ENCODE data around the gene C1orf94.

C1orf94 gene, protein sequence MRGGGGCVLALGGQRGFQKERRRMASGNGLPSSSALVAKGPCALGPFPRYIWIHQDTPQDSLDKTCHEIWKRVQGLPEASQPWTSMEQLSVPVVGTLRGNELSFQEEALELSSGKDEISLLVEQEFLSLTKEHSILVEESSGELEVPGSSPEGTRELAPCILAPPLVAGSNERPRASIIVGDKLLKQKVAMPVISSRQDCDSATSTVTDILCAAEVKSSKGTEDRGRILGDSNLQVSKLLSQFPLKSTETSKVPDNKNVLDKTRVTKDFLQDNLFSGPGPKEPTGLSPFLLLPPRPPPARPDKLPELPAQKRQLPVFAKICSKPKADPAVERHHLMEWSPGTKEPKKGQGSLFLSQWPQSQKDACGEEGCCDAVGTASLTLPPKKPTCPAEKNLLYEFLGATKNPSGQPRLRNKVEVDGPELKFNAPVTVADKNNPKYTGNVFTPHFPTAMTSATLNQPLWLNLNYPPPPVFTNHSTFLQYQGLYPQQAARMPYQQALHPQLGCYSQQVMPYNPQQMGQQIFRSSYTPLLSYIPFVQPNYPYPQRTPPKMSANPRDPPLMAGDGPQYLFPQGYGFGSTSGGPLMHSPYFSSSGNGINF

GRCh38 chr1:34176830-34177603 lies at the start of gene C1orf94:
Gene C1orf94 (plus strand): TSS chr1:34176907. CDS start chr1:34177790, 883 bp downstream.
- Histone ChIP-seq H3K27ac (no peak within 1 kb of the TSS), H3K4me3 (no peak within 1 kb of the TSS)

DNA sequence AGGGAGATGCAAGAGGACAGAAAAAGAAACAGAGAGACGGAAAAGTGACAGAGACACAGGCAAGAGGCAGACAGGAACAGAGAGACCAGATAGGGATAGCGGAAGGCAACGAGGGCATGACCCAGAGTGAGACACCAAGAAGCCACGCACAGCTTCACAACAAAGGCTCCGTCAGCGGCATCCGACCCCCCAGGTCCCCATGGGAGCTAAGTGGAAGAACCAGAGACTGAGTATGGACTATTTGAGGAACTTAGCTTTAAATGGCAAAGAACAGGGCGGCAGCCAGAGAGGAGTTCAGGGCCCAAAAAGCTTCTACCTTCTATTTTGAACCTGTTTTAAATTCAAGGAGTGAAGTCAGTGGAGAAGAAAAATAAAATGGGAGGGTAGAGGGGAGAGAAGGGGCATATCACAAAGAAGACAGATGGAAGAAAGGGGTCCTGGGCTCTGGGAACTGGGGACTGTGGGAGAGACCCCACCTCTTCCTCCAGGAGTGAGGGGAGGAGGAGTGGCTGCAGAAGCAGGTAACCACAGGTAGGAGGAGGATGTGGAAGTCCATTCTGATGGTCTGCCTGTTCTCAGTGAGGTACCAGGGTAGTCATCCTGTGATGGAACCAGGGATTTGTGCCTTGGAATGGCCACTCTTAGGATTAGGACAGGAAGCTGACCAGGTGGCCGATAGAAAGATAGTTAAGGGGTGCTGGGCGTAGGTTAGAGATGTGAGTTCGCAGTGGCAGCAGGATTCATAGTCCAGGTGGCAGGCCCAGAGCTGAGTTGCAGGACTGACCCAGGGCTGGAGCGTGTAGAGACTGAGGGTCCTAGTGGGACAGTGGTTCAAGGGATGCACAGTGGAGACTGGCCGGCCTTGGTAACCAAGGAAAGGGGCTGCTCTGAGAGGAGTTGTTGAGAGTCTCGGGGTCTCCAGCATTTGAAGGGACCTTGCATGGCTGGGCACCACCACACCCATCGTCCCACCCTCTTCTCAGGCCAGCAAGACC lies 49.4 kb upstream of the C1orf94 start:
- Histone ChIP-seq H3K4me3 (no peak overlapping the region), H3K27ac (no peak overlapping the region)

- Histone ChIP-seq H3K4me3 (no peak overlapping the region), H3K27ac (no peak overlapping the region)
Measured at GRCh38 chr1:34128186-34128889, 48.4 kb upstream of the C1orf94 start.

DNA sequence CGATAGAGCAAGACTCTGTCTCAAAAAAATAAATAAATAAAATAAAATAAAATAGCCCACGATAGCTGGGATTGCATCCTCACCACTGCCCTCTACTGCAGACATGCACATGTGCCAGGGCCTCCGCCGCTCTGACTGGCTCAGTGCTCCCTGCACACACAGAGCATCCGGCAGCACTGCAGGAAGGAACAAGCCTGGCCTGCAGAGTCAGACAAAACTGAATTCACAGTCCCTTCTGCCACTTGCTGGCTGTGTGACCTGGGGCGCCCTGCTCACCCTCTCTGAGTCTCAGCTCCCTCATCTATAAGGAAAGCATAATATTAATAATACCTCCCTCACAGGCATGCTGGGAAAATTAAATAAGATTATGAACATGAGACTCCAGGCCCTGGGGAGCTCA lies 47.1 kb upstream of the C1orf94 start:
- Histone ChIP-seq H3K27ac (no peak overlapping the region), H3K4me3 (no peak overlapping the region)

DNA sequence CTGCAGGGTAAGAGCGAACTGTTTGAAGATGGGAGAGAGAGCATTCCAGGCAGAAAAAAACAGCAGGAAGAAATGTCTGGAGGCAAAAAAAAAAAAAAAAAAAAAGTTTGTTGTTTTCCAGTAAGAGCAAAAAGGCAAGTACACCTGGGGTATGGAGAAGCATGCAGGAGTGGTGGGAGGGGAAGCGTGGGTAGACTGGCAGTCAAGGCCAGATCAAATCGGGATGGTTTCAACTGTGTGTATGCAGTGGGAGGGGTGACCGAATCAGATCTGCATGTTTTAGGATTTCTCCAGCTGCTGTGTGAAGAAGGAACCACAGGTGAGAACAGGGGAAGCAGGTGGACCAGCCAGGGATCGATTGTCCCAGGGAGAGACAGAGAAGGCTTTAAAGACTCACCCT lies 46.4 kb upstream of the C1orf94 start:
- Histone ChIP-seq H3K27ac (no peak overlapping the region), H3K4me3 (no peak overlapping the region)

DNA sequence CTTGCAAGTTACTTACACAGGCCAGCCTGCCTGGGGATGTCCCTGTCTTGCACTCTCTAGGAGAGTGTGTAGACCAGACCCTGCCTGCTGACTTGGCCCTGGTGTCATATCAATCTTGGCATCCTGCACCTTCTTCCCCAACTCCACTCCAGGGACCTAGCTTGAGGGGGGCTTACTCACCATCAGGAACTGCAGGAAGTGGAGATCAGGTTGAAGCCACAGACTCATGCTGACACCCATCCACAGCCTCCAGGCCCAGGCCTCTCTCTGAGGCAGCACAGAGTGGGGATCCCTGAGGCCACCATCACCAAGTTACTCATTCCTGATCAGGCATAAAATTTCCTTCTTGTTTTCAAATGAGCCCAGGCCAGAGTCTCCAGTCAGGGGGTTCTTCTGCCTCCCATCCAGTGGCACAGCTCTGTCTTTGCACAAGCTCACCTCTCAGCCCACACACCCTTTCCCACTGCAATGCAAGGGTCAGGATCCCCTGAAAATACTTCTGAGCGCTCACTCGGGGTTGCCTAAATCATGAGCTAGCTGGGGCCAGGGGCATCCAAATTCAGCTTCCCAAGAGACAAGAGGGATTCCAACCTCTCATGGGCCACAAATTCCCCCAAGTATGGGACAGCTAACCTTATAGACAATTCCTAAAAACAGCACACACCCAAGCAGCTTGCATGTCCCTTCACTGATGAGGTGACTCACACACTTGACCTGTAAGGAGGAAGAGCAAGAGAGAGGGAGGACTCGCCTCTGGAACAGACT lies 45.1 kb upstream of the C1orf94 start:
- no peak overlapping the region for H3K27ac ChIP-seq
- no peak overlapping the region for H3K4me3 ChIP-seq

DNA sequence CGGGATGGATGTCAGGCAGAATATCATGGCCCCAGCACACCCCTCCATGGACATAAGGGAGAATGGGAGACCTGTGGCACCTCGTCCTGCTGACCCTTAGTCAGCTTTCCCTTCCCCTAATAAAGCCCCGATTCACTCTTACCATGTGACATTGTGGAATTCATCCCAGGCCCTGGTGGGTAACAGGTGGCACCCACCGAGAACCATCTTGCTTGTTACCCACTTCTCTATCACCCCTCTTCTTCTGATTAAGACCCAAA lies 44.6 kb upstream of the C1orf94 start:
- H3K4me3 ChIP-seq, result no peak overlapping the region
- H3K27ac ChIP-seq, result no peak overlapping the region

DNA sequence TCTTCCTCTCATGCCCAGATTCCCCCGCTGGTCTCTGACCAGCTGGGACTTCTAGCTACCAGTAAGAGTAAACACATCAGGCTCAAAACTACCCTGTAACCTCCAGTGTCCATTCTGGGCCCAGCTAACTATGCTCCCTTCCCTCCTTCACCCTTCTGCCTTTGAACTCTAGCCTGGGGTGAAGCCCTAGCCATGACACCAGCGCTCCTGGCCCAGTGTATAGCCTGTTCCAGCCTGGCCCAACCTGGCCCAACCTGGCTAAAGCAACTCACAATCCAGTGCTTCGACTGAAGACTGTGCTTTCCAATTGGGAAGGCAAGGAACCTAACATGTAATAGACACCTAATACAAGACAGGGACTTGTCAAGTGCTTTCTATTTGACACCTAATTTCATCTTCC lies 39.3 kb upstream of the C1orf94 start:
- Histone ChIP-seq H3K27ac (no peak overlapping the region), H3K4me3 (no peak overlapping the region)

DNA sequence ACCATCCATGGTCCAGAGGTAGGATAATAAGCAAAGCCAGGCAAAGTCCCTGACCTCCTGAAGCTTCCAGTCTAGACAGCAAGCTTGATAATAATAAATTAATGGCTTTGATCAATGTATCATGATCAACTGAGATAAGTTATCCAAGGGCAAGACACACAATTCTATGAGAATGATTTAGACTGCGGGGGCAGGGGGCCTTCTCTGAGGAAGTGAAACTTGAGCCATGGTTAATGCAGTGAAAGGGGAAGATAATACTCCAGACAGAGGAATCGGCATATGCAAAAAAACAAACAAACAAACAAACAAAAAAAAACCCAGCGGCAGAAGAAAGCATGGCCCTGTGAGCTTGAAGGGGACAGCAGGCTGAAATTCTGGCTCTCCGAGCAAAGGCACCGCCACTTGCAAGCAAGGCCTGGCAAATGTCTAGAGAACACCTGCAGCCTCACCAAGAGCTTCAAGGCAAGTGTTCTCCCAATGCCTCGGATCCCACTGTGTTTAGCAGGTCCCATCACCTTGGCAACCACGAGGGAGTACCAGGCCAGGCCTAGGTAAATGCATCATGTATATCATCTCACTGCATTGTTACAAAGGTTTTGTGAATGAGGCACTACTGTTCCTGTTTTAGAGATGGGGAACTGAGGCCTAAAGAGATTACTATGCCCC lies 36.6 kb upstream of the C1orf94 start:
- no peak overlapping the region for H3K4me3 ChIP-seq
- no peak overlapping the region for H3K27ac ChIP-seq

DNA sequence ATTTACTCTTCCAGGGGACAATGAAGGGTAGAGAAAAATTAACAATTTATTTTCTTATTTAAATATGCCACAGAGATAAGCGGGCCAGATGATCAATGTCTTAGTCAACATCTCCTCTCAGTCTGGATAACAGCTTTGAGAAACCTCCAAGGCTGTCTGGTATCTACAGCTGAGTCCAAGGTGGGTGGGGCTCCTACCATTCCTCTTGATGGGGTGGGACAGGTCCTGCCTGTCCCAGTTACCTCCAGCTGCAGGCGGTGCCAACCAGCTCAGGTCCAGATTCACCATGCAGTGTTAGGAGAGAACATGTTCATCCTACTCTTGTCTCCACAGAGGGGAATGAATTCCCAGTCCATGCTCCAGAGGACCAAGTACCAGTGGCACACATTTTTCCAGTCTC lies 32.7 kb upstream of the C1orf94 start:
- no peak overlapping the region for H3K4me3 ChIP-seq
- H3K27ac ChIP-seq, result no peak overlapping the region

DNA sequence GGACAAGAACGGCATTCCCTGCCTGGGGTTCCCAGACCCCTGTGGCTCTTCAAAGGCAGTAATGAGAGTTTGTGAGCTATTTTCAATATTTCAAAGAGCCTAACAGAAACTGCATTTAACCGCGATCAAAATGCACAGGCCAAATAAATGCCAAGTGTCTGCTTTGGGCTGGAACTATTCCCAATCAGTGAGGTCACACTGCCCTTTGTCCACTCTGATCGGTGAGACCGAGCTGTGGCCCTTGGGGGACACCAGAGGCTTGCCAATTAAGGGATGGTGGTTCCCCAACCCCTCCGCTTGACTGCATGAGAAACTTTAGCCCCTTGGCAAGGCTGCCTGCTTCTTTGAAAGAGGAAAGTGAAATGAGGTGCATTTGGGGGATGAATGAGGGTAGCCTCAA lies 31.9 kb upstream of the C1orf94 start:
- Histone ChIP-seq H3K27ac (no peak overlapping the region), H3K4me3 (no peak overlapping the region)

GRCh38 chr1:34147301-34147700 lies 29.4 kb upstream of the C1orf94 start:
- H3K27ac ChIP-seq, result no peak overlapping the region
- no peak overlapping the region for H3K4me3 ChIP-seq

DNA sequence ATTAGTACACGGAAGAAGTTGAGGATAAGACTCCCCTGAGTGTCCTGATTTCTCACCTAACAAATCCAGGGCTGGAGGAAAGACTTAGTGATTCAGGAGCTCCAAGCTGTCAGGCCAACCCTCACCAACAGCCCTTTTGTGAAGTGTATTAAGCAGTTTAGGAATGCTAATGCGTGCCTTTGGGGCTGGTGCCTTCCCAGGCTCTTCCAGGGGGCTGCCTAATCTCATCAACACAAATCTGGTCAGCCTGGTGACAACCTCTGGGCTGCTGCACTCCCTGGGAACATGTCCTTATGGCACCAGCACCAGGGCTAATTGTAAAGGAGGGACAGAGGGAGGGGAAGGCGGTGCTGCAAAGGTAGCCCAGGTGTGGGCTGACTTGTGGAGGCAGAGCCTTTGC lies 27.2 kb upstream of the C1orf94 start:
- Histone ChIP-seq H3K4me3 (no peak overlapping the region), H3K27ac (no peak overlapping the region)

DNA sequence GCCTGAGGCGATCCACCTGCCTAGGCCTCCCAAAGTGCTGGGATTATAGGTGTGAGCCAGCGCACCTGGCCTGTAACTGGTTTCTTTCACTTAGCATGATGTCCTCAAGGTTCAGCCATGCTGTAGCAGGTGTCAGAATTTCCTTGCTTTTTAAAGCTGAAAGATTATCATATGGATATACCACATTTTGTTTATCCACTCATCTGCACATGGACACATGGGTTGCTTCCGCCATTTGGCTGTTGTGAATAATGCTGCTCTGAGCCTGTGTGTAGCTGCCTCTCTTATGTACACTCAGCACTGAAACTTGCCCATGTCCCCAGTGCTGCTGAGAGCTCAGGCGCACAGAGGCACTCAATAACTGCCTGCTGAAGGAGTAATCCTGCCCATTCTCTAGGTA lies 23.5 kb upstream of the C1orf94 start:
- Histone ChIP-seq H3K27ac (no peak overlapping the region), H3K4me3 (no peak overlapping the region)

DNA sequence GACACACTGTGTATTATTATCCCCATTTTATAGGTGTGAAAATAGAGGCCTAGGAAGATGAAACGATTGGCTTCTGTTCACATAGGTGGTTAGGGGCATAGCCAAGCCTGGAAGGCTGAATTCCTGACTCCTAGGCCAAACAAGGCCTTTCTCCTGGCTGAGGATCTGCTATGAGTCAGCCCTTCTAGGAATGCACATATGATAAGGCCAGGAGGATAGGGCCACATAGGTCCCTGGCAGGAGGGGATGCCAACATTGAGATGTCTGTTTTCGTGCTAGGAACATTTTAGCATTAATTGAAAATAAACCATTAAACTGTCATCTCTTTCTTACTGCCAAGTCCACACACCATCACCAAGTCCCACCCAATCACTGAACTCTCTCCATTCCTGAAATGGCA lies 20.8 kb upstream of the C1orf94 start:
- Histone ChIP-seq H3K4me3 (no peak overlapping the region), H3K27ac (no peak overlapping the region)

GRCh38 chr1:34156739-34157138 lies 20.0 kb upstream of the C1orf94 start:
- Histone ChIP-seq H3K27ac (no peak overlapping the region), H3K4me3 (no peak overlapping the region)

- Histone ChIP-seq H3K27ac (peak overlapping the region in 1 of 21 experiments; percentile 52), H3K4me3 (peak overlapping the region; percentile 14 to 39 (median 30))
Measured at GRCh38 chr1:34162852-34163766, 13.6 kb upstream of the C1orf94 start.

All from skin epidermis (tissue), 12 donors.